NCI-H524 (cell line): ENCODE measurements around the gene GNPTG.

Source experiments
- DNase-seq, 2 experiments: peaks; one replicate each; lab custom pipeline; 2025; lab: John Stamatoyannopoulos, UW

GNPTG gene

DNA sequence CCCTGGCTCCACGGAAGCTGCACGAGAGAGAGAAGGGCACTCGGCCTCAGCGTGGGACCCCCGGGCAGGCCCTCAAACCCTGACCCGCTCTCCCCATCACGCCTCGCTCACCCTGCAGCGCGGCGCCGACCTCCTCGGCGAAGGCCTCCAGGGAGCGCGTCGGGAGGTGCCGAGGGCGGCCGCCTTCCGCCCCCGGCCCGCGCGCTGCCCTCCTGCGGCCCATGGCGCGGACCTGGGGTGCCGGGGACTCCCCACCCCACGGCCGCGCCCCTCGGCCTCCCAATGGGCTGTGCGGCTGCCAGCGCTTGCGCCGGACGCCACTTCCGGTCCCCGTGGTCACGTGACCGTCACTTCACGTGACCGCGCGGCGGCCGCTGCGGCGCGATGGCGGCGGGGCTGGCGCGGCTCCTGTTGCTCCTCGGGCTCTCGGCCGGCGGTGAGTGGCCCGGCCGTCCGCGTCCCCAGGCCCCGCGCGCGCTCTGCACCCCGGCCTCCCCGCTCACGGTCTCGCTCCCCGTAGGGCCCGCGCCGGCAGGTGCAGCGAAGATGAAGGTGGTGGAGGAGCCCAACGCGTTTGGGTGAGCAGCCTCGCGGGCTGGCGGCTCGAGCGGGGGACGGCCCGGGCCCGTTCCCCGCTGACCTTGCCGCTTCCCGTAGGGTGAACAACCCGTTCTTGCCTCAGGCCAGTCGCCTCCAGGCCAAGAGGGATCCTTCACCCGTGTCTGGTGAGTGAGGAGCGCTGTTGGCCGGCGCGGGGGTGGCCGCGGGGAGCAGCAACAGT lies at the start of gene GNPTG, which contains the start of gene TSR3:
Gene GNPTG, plus strand, starts transcription at position 350 of the 781 bp plus-strand sequence. Its CDS starts 35 bp downstream, at position 385.
Gene TSR3, minus strand, starts transcription at position 297 of the 781 bp plus-strand sequence. Its CDS starts 74 bp downstream, at position 223.
- peak; percentile 60 to 89 for DNase-seq

DNA sequence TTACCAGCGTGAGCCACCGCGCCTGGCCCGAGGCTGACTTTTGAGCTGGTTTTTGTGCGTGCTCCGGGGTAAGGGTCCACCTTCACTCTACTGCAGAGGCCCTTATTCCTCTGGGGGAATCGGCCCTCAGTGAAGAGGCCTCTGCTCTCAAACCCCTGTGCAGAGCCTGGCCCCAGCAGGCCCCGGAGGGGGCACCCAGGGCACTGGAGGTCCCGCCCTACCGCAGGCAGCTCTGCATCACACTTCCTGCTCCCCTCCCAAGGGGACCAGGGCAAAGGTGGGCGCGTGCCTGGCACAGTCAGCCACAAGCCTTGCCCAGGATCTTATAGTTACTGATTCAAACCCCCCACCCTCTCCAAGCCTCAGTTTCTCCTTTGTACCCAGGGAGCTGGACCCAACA lies 45.9 kb upstream of the GNPTG start:
- DNase-seq = no peak

DNA sequence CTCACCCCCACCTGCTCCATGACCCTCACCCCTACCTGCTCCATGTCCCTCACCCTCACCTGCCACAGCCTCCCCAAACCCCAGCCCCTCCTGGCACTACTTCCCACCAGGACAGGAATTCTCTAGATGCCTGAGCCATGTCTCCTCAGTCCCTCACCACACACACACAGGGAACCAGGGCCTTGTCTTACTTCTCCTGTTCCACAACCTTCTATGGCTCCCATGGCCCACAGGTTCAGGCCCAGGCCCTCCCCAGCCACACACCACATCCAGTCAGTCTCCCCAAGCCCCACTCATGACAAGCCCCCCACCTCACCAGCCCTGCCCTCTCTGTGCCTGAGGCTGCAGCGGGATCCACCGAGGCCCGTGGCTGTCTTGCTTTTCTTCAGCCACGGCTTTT lies 45.4 kb upstream of the GNPTG start:
- no peak for DNase-seq

DNA sequence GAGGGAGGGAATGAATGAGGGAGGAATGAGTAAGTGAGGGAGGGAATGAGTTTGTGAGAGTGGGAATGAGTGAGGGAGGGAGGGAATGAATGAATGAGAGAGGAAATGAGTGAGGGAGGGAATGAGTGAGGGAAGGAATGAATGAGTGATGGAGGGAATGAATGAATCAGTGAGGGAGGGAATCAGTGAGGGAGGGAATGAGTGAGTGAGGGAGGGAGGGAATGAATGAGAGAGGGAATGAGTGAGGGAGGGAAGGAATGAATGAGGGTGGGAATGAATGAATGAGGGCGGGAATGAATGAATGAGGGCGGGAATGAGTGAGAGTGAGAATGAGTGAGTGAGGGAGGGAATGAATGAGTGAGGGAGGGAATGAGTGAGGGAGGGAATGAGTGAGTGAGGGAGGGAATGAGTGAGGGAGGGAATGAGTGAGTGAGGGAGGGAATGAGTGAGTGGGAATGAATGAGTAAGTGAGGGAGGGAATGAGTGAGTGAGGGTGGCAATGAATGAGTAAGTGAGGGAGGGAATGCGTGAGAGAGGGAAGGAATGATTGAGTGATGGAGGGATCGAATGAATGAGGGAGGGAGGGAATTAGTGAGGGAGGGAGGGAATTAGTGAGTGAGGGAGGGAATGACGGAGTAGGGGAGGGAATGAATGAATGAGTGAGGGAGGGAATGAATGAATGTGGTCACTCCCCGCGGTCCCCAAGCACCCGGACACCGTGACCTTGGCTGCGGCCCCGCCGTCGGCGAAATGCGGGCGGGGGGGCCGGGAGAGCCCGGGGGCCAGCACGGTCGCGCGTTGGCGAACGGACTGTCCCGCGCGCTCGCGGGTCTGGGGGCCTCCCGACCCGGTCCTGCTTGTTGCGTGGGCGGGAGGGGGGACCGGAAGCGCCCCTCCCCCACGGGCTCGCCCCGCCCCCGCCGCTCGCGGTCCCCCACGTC lies 43.4 kb upstream of the GNPTG start:
- DNase-seq = no peak

DNA sequence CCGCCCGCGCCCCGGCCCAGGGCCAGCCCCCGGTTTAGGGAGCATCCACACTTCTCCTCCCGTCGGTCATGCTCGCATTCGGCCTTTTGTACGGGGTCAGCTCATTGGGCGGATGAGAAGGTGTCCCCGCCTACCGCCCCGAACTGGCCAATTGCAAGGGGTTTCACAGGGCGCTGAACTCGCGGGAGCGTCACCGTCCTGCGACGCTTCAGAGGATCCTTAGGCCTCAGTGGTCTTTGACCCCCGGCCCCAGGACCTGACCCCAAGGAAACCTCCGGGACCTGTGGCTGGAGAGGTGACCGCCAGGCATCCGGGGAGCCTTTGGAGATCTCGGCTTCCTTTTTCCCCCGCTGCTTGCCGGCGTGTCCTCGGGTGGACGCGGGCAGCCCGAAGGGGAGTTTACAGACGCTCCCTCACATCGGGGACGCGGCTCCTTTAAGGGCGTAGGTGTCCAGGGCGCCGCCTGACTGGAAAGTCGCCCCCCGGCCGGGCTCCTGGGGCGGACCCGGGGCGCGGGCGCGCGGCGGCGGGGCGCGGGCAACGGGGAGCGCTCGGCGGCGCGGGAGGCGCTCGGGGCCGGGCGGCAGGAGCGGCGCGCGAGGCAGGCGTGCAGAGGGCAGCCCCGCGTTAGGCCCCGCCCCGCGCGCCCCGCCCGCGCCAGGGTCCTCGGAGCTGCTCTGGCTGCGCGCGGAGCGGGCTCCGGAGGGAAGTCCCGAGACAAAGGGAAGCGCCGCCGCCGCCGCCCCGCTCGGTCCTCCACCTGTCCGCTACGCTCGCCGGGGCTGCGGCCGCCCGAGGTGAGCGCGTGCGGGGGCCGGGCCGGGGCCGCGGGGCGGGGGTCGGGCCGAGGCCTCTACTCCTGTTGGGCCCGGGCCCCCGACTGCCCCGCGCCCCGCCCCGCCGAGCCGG lies 42.5 kb upstream of the GNPTG start, which contains the start of gene UBE2I:
Gene UBE2I, plus strand, starts transcription at position 660 of the 909 bp plus-strand sequence. CDS start 4,395 bp downstream, outside the sequence.
- peak; percentile 97 to 99 for DNase-seq

DNA sequence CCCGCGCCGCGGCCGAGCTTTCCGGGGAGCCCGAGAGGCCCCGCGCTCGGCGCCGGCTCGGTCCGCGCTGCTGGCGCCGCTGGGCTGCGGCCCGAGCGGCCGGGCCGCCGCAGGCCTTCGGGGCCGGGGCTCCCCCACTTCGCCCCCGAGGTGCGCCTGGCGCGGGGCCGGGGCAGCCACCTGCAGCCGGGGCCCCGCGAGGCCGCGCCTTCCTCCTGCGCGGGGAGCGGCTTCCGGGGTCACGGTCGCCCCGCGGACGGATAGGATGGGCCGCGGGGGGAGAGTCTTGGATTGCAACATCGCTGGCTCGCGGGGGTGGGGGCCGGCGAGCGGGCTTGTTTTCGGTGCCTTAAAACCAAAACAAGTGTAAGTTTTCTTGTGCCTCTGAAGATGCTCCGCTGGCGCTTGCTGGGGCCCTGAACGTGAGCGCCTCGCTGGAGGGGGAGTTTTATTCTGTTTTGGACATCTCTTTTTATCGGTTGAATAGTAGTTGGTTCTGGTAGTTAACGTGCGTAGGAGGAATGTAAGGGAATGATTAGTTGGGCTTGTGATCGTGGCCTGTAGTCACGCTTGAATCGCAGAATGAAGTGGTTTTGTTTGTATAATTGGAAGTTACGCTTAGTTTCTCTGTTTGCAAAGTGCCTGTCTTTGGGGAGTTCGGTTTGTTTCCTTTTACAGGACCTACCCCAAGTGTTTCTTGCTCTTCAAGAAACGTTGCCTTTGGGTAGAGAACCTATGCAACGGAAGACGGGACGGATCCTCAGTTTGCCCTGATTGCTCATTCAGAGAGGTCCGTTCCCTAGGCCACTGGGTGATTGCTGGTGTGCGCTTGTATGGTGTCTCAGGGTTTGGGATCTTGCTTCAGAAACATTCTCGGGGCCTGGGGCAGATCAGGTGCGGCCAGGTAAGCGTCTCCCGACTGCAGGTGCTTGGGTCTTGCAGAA lies 41.6 kb upstream of the GNPTG start:
- DNase-seq = no peak

DNA sequence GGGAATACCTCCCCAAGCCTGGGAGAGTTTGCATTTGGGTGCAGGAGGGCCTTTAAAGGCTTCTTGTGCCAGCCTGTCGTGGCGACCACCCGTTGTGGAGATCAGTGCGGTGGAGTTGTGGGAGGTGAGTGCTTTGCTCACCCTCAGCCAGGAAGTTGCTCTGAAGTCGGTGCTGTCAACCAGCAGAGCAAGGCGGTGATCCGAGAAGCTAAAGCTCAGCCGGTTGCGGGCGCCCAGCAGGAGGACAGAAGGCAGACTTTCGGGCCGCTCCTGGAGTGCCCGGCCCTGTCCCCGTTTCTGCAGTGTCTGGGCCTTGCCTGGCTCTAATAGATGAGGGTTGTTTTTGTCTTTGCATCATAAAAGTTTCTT lies 40.9 kb upstream of the GNPTG start:
- DNase-seq = no peak

DNA sequence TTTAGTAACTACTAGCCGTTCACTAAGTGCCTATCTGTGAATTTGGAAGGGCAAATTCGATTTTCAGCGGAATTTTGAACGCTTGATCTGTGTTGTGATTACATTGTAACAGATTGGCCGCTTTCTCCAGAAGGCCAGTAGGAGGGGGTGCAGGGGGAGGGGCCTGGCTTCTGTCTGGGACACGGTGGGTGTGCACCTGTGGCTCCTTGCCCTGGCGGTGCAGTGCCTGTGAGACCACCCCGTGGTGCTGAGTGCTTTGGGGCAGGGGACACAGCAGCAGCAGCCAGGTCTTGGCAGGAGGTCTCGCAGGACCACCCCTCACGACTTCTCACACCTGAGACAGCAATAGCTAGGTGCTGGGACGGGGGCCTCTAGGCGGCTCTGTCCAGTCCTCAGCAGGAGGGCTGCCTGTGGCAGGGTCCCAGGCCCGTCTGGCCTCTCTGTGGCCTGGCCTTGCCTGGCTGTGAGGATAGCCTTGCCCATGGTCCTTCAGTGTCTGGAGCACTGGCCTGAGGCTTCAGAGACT lies 40.5 kb upstream of the GNPTG start:
- DNase-seq = no peak

DNA sequence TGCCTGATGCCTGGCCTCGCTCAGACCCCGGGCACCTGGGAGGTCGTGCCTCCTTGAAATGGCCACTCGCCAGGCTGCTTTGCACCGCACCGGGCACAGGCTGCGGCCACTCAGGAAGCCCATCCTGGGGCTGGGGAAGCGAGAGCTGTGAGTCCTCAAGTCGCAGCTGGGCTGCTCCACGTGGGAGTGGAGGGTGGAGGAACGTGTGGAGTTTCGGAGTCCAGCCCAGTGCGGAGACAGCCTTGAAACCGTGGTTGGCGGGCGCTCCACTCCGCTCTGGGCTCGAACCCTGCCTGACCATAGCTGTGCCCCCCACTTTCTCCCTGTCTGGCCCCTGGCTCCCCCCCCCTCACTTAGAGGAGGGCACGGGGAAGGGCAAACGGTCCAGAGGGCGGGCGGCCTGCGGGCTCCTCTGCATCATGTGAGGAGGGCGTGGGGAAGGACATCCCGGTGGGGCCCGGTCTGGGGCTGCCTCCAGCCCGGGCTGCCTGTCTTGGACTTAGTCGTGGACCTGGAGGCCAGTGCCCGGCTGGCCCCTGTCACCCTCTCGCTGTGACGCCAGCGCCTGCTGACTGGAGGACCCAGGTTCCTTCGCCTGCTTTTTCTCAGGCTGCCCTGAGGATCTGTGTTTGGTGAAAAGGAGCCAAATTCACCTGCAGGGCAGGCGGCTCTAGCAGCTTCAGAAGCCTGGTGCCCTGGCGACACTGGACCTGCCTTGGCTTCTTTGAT lies 39.8 kb upstream of the GNPTG start:
- no peak for DNase-seq

DNA sequence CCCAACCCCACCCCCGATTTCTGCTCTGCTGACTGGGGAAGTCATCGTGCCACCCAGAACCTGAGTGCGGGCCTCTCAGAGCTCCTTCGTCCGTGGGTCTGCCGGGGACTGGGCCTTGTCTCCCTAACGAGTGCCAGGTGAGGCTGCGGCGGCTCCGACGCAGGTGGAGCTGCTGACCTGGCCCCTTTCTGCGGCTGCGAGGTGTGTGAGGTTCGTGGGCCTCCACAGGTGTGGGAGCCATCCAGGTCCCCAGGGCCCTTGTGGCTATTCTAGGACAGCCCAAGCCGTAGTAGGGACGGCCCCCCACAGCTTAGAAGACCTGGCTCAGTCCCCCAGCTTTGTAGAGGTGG lies 39.3 kb upstream of the GNPTG start:
- no peak for DNase-seq

DNA sequence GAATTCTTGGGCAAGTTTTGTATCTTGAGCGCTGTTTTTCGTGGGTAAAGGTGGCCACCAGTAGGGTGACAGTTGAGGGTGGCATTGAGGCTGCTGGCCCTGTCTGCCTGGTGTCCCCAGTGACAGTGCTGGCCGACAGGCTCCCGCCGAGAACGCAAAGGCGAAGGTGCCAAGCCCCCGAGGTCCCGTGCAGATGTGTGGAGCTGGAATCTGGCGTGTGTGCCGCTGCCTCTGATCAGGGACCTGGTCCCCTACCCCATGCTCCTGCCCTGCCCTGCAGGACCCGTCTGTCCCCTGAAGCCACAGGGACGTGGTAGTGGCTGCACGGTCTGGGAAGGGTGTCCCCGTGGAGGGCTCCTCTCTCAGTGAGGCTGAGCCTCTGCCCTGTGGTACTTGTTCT lies 38.8 kb upstream of the GNPTG start:
- no peak for DNase-seq

DNA sequence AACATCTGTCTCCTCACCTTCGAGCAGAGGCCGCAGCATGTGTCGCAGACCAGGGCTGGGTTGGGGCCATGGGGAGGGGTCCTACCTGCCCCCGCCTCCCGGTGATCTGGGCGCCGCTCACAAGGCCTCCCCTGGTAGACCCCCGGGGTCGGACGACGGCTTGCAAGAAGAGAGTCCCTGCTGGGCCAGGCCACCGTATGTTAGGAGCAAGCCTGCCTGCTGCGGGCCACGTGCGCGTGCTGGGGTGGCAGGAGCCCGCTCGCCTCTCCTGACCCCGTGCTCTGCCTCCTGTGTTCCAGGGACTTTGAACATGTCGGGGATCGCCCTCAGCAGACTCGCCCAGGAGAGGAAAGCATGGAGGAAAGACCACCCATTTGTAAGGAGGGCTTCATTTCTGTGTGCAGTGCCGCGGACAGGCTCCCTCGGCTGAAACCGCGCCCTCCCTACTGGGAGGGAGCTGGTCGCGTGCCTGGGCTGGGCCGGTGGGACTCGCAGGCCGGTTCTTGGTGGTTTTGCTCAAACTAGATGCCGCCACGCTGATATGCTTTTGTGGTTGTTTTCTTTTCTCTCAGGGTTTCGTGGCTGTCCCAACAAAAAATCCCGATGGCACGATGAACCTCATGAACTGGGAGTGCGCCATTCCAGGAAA lies 37.9 kb upstream of the GNPTG start:
- DNase-seq = no peak

DNA sequence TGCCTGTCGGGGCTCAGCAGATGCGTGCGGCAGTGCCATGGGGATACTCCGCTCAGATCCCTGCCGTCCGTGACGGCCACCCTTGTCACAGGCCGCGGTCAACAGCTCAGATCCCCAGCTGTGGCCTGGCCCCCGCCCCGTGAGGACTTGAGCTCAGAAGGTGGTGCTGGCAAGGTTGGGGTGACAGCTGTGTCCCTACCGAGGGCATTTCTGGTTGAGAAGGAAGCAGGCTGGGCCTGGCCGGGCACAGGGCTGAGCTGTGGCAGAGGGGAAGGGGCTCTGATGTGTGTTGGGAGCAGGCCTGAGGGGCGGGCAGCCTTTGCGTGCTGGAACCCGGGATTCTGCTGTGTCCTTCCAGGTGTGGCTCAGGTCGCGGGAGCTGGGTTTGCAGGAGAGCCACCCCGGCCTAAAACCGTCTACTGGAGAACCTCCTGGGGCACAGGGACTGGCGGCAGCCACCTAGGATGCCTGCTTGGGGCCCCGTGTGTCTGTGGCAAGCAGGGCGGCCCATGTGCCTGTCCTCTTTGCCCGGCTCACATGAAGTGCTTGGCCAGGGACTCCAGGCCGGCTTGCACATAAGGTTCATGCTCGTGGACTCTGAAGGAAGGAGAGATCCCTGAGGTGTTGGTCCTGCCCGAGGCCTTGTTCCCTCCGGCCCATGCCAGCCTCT lies 37.2 kb upstream of the GNPTG start:
- no peak for DNase-seq

DNA sequence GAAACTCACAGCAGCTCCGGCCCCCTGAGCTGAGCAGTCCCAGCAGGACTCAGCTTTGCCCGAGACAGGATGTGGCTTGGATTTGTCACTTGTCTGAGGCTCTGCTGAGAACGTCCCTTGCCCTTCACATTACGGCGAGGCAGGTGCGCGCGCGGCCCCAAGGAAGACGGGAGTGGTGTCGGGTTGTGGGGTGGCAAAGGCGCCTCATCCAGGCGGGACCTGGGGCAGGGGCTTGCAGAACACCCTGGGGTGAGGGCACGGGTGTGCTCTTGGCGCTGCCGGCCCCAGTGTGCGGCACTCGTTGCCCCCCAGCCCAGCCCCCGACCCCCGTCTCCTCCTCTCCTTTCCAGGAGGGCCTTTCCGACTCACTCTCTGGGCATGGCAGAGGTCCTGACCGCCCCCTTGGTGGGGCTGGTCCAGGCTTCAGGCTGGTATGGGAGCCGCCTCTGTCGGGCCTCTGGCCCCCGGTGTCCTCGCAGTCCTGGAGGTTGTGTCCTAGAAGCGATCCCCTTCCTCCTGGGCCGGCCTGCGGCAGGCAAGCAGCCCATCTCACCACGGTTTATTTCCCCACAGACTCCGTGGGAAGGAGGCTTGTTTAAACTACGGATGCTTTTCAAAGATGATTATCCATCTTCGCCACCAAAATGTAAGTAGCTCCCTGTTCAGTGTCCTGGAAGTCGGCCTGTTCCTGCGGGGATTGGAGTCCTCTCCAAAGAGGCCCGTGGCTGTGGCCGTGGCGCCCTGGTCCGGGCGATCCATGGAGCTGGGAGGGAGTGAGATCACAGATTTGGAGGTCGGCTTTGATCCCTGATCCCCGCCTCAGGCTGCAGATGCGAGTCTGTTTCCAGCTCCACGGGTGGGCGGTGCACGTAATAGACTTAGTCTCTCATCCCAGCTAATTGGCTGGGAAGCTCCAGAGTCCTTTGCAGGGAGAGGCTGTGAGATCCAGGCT lies 36.4 kb upstream of the GNPTG start:
- DNase-seq = no peak

DNA sequence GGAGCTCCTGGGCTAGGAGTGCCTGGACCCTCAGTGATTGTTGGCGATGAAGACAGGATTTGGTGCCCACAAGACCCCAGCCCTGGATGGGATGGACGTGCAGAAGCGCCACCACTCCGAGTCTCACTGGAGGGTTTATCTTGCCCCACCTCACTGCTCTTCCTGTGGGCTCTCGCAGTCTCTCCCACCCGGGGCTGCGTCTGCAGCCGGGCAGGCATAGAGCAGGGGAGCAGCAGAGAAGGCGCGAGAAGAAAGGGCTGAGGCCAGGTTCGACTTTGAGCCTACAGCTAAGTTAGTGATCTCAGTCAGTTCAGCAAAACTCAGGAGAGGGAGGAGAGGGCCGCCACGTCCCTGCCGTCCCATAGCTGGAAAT lies 35.7 kb upstream of the GNPTG start:
- no peak for DNase-seq

DNA sequence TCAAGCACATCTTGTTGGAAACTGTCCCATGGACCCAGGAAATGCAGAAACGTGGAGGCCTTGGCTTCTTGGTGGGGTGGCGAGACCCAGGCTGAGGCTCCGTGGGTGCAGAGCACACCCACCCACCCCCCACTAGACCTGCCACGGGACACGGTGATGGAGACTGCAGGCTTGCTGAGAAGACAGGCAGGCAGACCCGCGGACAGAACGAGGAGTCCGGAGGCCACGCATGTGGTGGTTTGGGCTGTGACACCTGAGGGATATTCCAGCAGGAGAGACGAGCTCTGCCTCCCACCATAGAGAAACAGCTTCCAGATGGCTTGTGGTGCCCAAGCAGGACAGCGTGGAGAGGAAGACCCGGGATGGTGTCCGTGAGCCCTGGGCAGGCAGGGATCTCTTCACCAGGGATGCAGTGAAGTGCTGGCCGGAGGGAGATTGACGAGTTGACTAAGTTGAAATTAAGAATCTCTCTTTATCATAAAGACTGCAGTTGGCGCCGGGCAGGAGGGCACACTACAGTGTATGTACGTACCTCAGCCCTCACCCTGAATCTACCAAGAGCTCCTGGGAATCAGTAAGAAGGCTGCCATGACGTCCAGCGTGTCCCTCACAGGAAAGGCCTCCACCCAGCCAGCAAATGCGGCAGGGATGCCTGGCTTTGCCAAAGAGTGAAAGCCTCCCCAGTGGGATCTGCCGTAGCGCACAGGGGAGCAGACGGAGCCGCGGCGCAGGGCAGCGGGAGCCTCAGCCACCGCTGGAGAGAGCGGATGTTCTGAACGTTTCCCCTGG lies 34.1 kb upstream of the GNPTG start:
- DNase-seq = no peak

DNA sequence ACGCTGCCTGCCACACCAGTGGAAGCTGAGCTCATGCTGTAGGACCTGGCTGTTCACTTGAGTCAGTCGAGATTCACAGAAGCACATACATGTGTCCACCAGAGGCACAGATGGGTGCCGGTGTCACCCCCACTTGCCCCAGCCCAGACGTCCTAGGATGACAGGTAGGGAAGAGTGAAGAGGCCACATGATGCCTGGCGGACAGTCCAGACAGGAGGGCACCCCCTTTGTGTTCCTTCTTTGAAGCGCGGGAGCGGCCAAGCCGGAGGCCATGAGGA lies 33.5 kb upstream of the GNPTG start:
- no peak for DNase-seq
